Ramos (cell line): Measurements from ENCODE around the gene TRNP1.

Experiments used
- in situ Hi-C: fragments of 300-500 bp; cut with MboI; formaldehyde crosslinking; loops from one replicate; pipeline ENCODE4 v1.14.3; 2022; ENCODE audit warnings: low sequenced_read_pairs; ENCODE audit not compliant: unreplicated experiment

TRNP1 gene

DNA sequence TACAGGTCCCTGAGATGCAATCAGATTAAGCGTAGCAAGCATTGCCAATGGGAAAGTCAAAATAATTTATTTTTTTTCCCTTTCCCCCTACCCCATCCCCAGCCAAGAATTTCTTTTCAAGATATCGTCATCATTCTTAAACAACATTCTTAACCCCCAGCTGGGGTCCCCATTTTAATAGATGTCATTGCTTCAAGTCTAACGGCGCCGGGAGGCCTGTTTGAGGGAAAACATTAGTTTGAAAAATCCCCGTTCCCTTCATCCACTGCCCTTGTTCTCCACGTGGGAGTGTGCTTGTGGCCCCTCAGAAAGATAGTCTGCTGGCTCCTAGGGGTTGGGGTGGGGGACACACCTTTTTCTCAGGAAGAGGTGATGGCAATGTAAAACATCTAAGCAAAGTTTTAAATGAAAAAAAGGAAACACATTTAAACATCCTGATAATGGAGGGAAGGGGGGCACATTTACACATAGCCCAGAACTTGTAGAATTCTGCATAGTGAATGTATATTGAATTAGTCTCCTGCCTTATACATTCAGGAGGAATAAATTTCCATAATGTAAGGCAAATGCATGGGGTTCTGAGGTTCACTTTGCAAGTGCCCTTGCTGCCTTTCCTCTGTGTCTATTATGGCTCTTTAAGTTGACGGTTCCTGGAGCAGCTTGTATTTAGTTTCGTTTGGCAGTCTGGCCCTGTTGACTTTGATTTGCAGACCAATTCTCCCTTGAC is 6.8 kb downstream of the TRNP1 start:
- in situ Hi-C loops = no loop called here

DNA sequence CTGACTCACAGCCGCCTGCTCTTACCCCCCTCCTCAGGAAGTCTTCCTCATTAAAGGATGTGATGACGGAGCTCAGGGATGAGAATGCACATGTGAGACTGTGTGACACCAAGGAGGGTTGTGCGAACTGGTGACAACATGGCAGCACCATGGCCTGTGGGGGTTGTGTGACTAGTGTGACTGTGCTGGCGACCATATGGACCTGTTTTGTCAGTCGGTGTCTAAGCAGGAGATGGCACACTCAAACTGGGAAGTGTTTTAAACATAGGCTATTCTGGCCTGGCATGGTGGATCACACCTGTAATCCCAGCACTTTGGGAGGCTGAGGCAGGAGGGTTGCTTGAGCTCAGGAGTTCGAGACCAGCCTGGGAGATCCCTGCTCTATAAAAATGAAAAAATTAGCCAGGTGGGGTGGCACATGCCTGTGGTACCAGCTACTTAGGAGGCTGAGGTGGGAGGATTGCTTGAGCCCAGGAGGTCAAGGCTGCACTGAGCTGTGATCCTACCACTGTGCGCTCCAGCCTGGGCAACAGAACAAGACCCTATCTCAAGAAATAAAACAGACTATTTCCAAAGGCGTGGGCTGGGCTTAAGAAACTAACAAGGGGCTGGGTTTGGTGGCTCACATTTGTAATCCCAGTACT is 7.4 kb downstream of the TRNP1 start:
- in situ Hi-C loops = no loop called here

DNA sequence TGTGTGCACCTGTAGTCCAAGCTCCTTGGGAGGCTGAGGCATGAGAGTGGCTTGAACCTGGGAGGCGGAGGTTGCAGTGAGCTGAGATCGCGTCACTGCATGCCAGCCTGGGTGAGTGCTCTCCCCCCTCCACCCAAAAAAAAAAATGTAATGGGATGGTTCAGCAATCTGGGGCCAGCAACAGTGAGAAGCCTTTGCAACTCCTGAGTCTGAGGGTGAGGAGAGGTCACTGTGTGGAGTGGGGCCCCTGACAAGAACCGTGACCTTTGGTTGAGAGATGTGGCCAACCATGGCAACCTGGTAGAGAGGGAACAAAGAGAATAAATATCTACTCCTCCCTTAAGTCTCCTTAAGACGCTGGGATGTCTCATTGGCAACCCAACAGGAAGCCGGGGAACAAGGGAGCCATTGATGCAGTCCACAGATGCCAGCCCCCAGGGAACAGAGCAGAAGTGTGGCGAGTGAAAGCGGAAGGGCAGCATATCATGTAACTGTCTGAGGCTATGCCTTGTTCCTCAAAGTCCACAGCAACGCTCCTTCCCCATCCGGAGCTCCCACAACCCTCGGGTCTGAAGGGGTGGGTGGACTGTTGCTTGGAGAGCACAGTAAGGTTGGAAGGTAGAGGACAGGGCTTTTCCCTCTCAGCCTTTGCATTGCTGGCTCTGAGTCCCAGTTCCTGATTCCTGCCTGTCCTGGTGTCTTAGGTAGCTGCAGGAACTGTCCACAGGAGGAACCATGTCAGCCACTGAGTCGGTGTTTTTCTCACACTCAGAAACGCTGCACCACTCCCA is 8.3 kb downstream of the TRNP1 start:
- in situ Hi-C loops = no loop called here

DNA sequence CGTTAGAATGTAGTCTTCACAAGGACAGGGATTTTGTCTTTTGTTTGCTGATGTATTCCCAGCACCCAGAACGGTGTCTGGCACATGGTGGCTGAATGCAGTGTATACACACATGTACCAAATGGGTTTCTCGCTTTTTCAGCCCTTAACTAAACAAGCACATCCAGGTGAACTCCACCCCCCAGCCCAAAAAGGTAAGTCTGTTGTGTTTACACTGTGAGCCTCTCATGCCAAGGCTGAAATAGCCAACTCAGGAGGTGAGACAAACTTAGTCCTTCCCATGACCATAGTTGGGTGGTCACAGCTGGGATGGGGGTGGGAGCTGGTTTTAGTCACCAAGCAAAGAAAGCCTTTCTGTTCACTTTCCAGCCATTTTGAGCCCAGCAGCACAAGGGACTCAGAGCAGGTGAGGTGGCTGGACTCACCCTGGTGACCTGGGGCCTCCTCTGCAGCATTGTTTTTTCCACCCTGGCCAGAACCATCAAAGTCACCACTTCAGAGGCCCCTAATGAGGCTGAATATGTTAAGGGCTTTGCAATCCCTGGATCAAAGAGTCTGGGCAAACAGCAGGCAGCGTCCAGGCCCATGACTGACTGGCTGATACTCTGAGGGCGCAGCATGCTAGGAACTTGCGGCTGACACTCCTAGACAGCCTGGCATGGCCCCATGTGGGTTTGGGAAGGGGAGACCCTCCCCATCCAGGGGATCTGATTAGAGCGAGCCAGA is 10.4 kb downstream of the TRNP1 start:
- in situ Hi-C loops = no loop called here

DNA sequence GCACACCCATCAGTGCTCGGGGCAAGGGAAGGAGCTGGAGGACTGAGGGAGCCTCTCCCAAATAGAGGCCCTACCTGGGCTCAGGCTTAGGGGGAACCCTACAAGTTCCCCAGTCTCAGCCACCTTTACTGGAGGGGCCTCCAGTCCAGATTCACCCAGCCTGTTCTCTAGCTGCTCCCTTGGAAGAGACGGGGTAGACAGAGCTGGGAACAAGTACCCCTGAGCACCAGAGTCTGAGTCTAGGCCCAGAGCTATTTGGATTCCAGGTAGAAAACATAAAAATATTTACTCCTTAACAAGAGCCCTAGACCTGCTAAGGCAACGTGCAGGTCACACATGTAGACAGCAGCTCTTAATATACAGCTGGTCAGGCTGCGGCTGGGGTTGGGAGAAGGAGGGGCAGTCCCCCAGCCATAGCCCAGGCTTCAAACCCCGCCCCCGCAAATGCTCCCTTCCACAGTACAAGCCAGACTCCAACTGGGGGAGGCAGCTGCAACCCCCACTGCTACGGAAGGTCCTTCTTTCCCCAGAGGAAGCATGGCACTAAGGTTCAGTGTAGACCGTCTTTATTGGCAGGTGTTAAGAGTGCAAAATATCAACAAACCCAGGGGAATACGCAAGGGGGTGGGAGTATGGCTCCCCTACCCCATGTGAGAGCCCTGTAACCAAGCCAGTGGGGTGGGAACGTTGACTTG is 11.1 kb downstream of the TRNP1 start:
- in situ Hi-C loops = no loop called here

DNA sequence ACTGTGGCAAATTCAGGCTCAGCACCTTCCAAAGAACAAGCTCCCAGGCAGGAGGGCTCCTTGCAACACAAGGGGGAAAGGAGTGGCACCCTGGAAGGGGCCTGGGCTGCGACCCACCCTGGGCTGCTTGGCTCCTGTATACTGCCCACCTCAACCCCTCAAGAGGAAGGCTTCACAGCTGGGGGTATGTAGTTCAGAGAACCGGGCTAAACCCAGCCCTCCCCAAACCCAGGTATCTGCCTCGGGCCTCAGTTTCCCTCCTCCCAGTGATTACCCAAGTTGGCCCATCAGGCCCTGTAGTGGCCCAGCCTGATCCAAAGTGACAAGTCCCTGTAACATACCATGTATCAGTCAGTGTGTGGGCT is 11.7 kb downstream of the TRNP1 start:
- in situ Hi-C loops = no loop called here

DNA sequence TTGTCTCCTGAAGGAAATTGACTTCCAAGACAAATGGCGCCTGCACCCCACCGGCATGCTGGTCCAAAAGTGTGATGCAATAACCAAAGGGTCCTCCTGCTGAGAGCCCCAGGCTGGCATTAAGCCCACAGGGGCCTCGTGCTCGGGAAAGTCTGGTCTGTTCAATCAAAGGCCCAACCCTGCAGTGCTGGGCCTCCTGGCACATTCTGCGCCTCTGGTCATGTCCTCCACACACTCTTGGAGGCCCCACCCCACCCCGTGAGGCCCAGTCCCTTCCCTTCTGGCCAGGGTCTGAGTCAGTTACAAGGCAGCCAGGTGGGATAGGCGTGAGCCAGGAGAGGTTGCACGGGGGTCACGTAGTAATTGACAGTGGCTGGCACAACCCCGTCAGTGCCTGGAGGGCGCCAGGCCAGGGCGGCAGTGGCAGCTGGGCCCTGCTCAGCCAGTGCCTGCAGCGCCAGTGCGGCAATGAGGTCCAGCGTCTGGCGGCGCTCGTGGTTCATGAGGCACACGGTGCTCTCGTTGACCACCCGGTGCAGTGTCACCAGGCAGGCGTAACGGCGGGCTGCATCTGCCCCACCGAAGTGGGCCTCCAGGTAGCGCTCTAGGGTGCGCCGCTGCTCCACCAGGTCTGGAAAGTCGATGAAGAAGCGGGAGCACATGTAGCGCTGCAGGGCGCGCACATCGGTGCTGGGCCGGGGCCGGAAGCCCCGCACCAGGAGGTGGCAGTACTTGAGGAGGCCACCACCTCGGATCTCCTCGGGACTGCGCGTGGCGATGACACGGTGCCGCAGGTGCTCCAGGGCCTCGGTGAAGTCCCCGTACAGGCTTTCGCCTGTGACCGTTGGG is 12.4 kb downstream of the TRNP1 start:
- in situ Hi-C loops = no loop called here

DNA sequence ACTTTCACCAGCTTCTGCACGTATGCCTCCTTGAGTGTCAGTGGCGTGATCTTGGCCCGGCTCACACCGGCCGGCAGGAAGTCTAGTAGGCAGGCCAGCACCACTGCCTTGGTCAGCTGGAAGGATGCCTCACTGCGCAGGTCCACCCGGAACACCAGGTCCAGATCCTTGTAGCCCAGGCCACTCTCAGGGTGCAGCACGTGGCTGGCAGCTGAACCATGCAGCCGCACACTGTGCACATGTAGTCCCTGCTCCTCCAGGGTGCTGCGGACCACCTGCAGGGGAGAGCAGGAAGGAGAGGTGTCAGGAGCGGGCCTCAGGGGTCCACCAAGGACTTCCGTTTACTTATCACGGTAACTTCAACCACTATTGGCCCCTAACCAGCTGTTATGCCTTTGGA is 13.2 kb downstream of the TRNP1 start:
- in situ Hi-C loops = no loop called here

DNA sequence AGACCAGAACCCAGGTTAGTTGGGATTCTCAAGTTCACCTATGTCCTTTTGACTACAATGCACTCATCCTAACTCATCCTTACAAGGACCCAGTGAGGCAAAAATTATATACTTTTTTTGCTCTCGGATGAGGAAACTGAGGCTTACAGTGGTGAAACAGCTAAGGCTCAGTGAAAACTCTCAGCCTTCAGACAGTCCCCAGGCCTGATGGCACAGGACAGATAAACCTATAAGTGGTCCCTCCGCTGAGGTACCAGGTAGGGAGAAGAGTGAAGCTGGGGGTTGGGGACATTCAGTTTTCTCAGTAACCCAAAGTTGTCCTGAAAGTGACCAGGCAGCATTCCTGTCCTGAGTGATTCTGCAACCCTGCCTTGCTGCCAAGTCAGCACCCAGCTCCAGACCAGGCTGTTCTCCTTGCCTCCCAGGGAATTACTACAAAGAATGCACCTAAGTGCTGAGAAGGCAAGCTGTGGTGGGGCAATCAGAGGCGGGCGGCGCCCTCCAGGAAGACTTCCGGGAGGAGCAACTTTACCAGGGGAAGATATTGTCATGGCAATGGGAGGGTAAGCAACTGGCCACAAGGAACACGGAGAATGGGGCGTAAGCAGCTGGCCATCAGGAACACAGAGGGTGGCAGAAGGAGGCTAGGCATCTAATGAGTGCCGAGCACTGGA is 14.6 kb downstream of the TRNP1 start:
- in situ Hi-C loops = no loop called here

DNA sequence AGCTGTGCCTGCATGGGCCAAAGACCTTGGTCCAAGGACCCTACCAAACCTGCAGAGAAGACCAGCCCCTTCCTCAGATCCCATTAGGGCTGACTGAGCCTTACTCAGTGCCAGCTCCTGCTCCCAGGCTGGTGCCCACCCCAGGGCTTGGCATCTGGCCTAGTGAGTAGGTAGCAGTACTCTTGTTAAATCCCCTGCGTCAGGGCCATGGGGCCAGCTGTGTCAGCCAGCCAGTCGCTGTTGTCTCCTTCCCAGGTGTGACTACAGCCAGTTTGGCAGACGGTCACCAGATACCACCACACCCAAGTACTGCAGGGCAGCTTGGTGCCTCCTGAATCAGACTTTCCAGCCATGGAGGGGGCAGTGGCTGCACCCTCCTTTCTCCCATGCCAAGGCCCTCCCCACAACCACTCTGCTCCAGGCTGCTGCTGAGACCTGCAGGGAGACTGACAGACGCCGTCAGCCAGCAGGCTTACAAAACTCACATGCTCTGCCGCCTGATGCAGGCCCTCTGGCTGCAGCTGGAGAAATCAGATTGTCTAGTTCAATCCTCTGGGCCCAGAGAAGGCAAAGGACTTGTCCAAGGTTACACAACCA is 16.2 kb downstream of the TRNP1 start:
- in situ Hi-C loops = no loop called here

DNA sequence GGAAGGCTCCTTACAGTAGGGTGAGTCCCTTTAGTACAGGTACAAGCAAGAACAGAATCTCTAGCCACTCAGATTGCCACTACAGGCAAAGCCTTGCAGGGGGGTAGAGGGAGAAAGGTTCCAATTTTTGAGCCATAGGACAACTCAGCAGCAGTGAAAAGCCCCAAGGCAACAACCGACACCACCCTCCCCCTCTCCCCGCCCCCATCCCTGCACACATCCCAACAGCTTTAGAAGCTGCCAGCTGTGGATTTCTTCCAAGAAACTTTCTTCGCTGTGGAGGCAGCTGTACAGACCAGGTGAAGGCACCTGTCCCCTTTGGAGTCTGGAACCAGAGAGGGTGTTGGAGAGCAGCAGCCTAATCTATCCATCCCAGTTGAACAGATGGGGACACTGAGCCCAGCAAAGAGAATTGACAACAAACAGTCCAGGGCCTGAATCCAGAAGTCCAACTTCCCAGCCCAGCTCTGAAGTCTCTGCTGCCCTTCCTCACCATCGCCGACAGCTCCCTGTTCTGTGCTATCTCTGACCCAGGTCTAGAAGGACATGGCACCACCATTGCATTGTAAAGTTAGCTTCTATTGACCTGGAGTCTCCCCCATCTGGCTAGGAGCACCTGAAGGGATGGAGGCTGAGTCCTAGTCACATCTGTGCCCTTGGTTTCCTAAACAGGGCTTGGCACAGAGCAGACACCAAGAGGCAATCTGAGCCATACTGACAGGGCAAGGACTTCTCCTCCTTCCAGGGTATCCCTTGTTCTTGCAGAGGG is 16.9 kb downstream of the TRNP1 start:
- in situ Hi-C loops = no loop called here

DNA sequence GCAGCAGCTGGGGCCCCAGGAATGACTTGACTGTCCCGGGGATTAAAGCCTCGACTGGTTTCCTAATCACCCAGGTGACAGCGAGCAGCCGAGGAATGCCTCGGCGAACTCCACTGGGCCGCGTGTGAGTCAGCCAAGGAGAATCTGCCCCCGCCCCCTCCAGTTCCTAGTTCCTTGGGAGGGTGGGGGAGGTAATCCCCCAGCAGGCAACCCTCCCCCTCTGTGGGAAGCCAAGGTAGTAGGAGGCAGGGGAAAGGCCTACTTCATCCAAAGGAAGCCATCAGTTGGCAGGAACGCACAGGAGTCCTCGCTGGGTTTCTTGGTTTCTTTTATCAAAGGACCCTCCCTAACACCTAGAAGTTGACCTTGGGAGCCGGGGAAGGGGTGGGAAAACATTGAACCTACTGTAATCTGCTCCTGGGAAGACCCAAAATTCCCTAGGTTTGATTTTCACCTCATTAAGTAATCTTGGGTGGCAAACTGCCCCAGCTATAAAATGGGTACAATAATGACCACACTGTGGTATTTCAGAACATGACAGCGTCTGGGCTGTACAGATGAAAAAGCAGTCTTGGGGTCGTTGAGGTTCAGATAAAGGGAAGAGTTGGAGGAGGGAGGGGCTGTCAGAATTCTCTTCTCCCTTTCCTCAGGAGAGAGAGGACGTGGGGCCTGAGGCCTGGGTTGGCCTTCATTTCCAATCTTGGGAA is 17.7 kb downstream of the TRNP1 start:
- in situ Hi-C loops = no loop called here

DNA sequence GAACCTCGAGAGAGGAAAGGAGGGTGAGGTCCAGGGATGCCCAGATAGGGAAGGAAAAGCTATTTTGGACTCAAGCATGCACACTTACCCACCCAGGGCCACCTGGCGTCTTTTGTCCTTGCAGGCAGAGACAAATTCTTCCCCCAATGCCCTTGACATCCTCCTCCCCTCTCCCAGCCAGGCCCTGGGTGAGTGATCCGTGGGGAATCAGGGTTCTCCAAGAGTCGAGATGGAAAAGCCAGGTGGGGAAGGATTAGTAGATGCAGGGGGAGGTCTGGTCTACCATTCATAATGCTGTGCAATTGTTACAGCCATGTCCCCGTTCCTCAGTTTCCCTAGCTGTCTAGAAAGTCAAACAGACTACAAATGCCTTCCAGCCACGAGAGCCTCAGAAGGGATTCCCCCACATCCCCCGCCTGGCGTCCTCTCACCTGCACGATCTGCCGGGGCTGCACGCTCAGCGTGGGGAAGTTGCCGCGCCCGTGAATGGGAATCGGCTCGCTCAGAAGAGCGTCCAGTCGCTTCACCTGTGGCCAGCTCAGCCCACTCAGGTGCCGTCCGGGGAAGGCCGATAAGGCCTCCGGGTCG is 18.6 kb downstream of the TRNP1 start:
- in situ Hi-C loops = no loop called here

DNA sequence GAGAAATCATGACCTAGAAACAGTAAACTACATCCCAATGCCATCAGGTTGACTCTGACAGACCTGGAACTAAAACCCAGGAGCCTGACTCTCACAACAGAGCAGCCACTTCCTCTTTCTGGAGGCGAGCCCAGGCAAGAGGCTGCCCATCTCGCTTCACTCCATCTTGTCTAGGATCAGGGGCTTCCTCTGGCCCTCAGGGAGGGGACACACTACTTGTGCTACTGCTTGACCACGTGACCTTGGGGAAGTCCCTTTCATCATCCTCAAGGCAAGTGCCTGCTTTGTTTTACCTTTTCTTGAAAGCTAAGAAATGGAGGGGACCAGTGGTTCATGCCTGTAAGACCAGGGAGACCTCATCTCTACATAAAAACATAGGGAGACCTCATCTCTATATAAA is 21.8 kb downstream of the TRNP1 start:
- in situ Hi-C loops = no loop called here

DNA sequence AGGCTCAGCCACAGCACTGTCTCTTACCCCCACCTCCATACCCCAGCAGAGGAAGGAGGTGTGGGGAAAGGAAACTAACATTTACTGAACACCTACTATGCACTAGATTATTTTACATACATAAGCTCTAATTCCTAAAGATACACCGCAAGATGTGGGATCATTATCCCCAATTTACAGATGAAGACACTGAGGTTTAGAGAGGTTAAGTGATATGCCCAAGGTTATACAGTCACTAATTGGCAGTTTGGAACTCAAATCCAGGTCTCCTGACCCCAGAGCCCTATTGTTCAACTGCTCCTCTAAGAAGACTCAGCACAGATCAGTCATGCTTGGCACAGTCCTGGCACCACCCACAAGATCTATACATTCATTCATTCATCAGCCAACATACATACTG is 22.9 kb downstream of the TRNP1 start:
- in situ Hi-C loops = no loop called here

DNA sequence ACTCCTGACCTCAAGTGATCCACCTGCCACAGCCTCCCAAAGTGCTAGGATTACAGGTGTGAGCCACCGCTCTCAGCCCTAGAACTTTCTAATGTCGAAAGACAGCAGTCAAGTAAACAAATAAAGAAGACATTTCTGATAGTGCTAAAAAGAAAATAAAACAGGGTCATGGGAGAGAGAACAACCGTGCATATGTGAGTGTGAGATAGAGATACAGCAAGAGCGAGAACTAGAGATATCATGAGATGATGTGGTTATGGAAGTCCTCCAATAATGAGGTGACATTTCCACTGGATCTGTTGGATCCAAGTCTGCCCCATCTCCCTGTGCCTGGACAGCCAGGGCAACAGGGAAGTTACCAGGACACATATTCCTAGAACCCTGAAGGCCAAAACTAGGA is 23.7 kb downstream of the TRNP1 start:
- in situ Hi-C loops = no loop called here

DNA sequence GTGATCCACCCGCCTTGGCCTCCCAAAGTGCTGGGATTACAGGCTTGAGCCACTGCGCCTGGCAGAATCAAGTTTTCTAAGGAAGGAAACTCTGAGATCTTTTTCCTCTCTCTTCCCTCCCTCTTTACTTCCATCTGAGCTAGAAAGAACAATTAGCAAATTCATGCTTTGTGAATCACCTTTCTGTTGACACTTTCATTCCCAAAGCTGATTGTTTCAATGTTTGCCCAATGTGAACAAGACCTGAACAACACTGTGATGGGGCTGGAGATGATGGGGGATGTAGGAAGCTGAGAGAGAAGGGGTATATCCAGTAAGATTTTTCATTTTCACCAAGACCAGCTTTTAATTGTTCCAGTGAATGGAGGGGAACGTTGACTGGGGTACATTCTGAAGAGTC is 24.8 kb downstream of the TRNP1 start:
- in situ Hi-C loops = no loop called here
